ENCODE measurements around the gene PLCB4. TPM values are rescaled to one million over a fixed set of nuclear protein-coding genes. Genes with fewer than 3 reads are reported as not detected.

PLCB4 gene
- total RNA-seq, 1 donor from 2014 or later: 20.6 TPM

DNA sequence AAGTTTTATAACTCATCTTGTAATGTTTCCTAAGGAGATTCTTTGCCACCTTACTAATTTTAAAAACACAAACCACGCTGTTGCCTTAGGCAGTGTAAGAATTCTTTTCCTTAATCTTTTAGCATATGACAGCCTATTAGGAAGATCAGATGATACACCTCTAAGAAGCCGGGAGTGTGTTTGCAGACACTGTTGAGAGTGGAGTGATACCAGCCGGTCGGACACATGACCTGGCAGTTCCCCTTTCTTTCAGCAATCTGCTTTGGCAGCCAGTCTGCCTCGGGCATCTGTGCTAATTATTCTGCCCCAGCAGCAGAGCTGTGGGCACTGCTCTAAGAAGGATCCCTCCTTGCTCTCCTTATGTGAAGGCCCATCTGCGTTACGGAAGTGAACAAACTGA lies 50.9 kb downstream of the PLCB4 start:
- H3K9me3 Mint-ChIP-seq: no peaks in the 10 kb centered on the region
- H3F3A ChIP-seq (ENCODE audit: low read depth): no peaks in the 10 kb centered on the region
- H3K4me1 Mint-ChIP-seq: peaks cover under 1% of the 10 kb centered on the region
- no peak overlapping the region for H3K27ac ChIP-seq
- no peaks in the 10 kb centered on the region for H3K27me3 ChIP-seq
- peaks cover 1% of the 10 kb centered on the region for H4K20me1 ChIP-seq (ENCODE audit: low read depth)
- no peak overlapping the region for H3K4me2 ChIP-seq
- H3K9ac ChIP-seq: no peak overlapping the region
- H3K9me3 ChIP-seq (ENCODE audit: low read depth): no peaks in the 10 kb centered on the region
- TF ChIP-seq EZH2phosphoT487 (IDR thresholded peaks at IDR 0.05) (no peak), EZH2 (IDR thresholded peaks at IDR 0.05) (no peak)
- TF ChIP-seq, protein P1, sequence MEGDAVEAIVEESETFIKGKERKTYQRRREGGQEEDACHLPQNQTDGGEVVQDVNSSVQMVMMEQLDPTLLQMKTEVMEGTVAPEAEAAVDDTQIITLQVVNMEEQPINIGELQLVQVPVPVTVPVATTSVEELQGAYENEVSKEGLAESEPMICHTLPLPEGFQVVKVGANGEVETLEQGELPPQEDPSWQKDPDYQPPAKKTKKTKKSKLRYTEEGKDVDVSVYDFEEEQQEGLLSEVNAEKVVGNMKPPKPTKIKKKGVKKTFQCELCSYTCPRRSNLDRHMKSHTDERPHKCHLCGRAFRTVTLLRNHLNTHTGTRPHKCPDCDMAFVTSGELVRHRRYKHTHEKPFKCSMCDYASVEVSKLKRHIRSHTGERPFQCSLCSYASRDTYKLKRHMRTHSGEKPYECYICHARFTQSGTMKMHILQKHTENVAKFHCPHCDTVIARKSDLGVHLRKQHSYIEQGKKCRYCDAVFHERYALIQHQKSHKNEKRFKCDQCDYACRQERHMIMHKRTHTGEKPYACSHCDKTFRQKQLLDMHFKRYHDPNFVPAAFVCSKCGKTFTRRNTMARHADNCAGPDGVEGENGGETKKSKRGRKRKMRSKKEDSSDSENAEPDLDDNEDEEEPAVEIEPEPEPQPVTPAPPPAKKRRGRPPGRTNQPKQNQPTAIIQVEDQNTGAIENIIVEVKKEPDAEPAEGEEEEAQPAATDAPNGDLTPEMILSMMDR (IDR thresholded peaks at IDR 0.05): no peak
- no peaks in the 10 kb centered on the region for H3K79me2 ChIP-seq (ENCODE audit: low read depth)
- no peaks in the 10 kb centered on the region for H3K27me3 Mint-ChIP-seq (ENCODE audit: insufficient read depth, low read depth)
- DNase-seq (ENCODE audit: low spot score): no peak
- H3K4me3 ChIP-seq: no peak overlapping the region
- H3K27ac Mint-ChIP-seq: no peak overlapping the region
- H3K36me3 ChIP-seq: no peaks in the 10 kb centered on the region
- no peak overlapping the region for H2AFZ ChIP-seq (replicated peaks)
- H3K36me3 Mint-ChIP-seq: no peaks in the 10 kb centered on the region
- H3K4me1 ChIP-seq: no peaks in the 10 kb centered on the region
- H3K4me3 Mint-ChIP-seq: no peak overlapping the region

DNA sequence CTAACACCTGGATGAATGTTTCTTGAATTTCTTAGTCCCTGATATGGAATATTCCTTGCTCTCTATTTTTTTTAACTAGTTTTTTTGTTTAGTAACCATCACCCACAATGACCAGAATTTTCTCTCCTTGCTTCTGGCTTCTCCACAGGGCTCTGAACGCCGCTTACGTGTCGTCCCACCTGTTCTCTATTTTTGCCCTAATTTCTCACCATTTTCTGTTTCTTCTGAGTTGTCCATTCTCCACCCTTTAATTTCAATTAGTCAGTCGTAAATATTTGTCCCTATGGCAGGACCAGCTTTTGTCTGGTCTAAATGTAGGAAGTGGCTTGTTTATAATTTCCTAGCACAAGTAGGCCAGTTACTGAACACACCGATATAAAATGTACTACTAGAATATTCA lies 52.3 kb downstream of the PLCB4 start:
- no peak overlapping the region for H2AFZ ChIP-seq (replicated peaks)
- no peaks in the 10 kb centered on the region for H3K27me3 Mint-ChIP-seq (ENCODE audit: insufficient read depth, low read depth)
- H3K36me3 ChIP-seq: no peaks in the 10 kb centered on the region
- H3K9me3 Mint-ChIP-seq: no peaks in the 10 kb centered on the region
- no peaks in the 10 kb centered on the region for H3K4me1 Mint-ChIP-seq
- no peak overlapping the region for H3K27ac Mint-ChIP-seq
- H3K79me2 ChIP-seq (ENCODE audit: low read depth): no peaks in the 10 kb centered on the region
- H3K36me3 Mint-ChIP-seq: no peaks in the 10 kb centered on the region
- DNase-seq (ENCODE audit: low spot score): no peak
- H3F3A ChIP-seq (ENCODE audit: low read depth): no peaks in the 10 kb centered on the region
- H3K4me1 ChIP-seq: no peaks in the 10 kb centered on the region
- no peak overlapping the region for H3K4me2 ChIP-seq
- no peaks in the 10 kb centered on the region for H4K20me1 ChIP-seq (ENCODE audit: low read depth)
- no peaks in the 10 kb centered on the region for H3K9me3 ChIP-seq (ENCODE audit: low read depth)
- H3K27me3 ChIP-seq: no peaks in the 10 kb centered on the region
- TF ChIP-seq EZH2phosphoT487 (IDR thresholded peaks at IDR 0.05): no peak
- no peak for TF ChIP-seq EZH2 (IDR thresholded peaks at IDR 0.05)
- TF ChIP-seq, protein P1 (IDR thresholded peaks at IDR 0.05): no peak
- H3K4me3 ChIP-seq: no peak overlapping the region
- no peak overlapping the region for H3K9ac ChIP-seq
- H3K27ac ChIP-seq: no peak overlapping the region
- H3K4me3 Mint-ChIP-seq: no peak overlapping the region

DNA sequence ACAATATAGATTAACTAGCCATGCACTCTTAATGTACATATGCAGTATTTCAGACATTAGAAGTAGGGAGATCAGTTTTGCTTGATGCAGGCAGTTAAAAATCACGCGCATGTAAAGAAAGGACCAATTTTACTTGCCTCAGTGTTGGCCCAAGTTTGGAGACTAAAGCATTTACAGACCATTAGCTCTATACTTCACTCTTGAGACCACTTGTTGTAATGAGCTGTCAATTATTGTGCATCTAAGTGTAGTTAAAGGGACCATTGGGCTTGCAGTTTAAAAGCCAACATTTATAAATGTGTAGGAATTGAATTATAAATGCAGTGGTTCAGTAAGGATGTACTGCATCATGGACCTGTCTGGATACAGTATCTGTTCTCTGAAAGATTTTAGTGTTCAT lies 53.7 kb downstream of the PLCB4 start:
- no peak overlapping the region for H3K27ac Mint-ChIP-seq
- H3K36me3 Mint-ChIP-seq: no peaks in the 10 kb centered on the region
- no peaks in the 10 kb centered on the region for H3K27me3 Mint-ChIP-seq (ENCODE audit: insufficient read depth, low read depth)
- TF ChIP-seq, protein P1 (IDR thresholded peaks at IDR 0.05): no peak
- no peak for TF ChIP-seq EZH2 (IDR thresholded peaks at IDR 0.05)
- TF ChIP-seq EZH2phosphoT487 (IDR thresholded peaks at IDR 0.05): no peak
- Histone ChIP-seq H3K36me3 (no peaks in the 10 kb centered on the region), H3K27me3 (no peaks in the 10 kb centered on the region), H3K79me2 (ENCODE audit: low read depth) (no peaks in the 10 kb centered on the region), H3K4me2 (no peak overlapping the region), H4K20me1 (ENCODE audit: low read depth) (no peaks in the 10 kb centered on the region), H3K4me3 (no peak overlapping the region), H3K27ac (no peak overlapping the region), H3K4me1 (no peaks in the 10 kb centered on the region), H2AFZ (replicated peaks) (no peak overlapping the region), H3K9me3 (ENCODE audit: low read depth) (no peaks in the 10 kb centered on the region), H3K9ac (no peak overlapping the region), H3F3A (ENCODE audit: low read depth) (no peaks in the 10 kb centered on the region)
- DNase-seq (ENCODE audit: low spot score): no peak
- H3K4me3 Mint-ChIP-seq: no peak overlapping the region
- no peaks in the 10 kb centered on the region for H3K4me1 Mint-ChIP-seq
- H3K9me3 Mint-ChIP-seq: no peaks in the 10 kb centered on the region
